Hepatocyte (in vitro differentiated cells): ENCODE measurements around the gene ZC3H4. TPM values are rescaled to one million over a fixed set of nuclear protein-coding genes. Genes with fewer than 3 reads are reported as not detected.

Experiments
- DNase-seq: peaks from one replicate; pipeline ENCODE4 v3.0.0-alpha.2; 2016; ENCODE audit warnings: low spot score
- H2AFZ ChIP-seq: fragments of 200-600 bp; sonication (generic); 2 replicates; pipeline ENCODE4 v1.6.0; 2016; ENCODE audit warnings: antibody characterized with exemption, mild to moderate bottlenecking
- H3K27ac ChIP-seq: fragments of 200-600 bp; sonication (generic); 2 replicates; pipeline ENCODE4 v1.5.1; 2016; ENCODE audit warnings: mild to moderate bottlenecking
- H3K27me3 ChIP-seq: fragments of 200-600 bp; sonication (generic); 2 replicates; pipeline ENCODE4 v1.6.1; 2016
- H3K36me3 ChIP-seq: fragments of 200-600 bp; sonication (generic); replicated peaks from 2 replicates; pipeline ENCODE4 v1.5.1; 2016; ENCODE audit warnings: low read depth; ENCODE audit not compliant: insufficient read depth
- H3K4me1 ChIP-seq: fragments of 200-600 bp; sonication (generic); 2 replicates; pipeline ENCODE4 v1.5.1; 2016; ENCODE audit warnings: mild to moderate bottlenecking, moderate library complexity; ENCODE audit not compliant: insufficient read depth
- H3K4me2 ChIP-seq: fragments of 200-600 bp; sonication (generic); 2 replicates; pipeline ENCODE4 v1.6.0; 2016
- H3K4me3 ChIP-seq: fragments of 200-600 bp; sonication (generic); 2 replicates; pipeline ENCODE4 v1.5.1; 2016; ENCODE audit warnings: mild to moderate bottlenecking
- H3K79me2 ChIP-seq: fragments of 200-600 bp; sonication (generic); 2 replicates; pipeline ENCODE4 v1.6.0; 2017; ENCODE audit warnings: mild to moderate bottlenecking
- H3K9me2 ChIP-seq: fragments of 200-600 bp; sonication (generic); replicated peaks from 2 replicates; pipeline ENCODE4 v1.6.0; 2017; ENCODE audit warnings: mild to moderate bottlenecking; ENCODE audit not compliant: insufficient read depth
- H3K9me3 ChIP-seq: fragments of 200-600 bp; sonication (generic); 2 replicates; pipeline ENCODE4 v1.5.1; 2016; ENCODE audit warnings: low read depth, mild to moderate bottlenecking
- H4K20me1 ChIP-seq: fragments of 200-600 bp; sonication (generic); 2 replicates; pipeline ENCODE4 v1.6.0; 2016; ENCODE audit warnings: mild to moderate bottlenecking; ENCODE audit not compliant: insufficient read depth, poor library complexity, severe bottlenecking
- CTCF ChIP-seq: fragments of 200-600 bp; sonication (generic); IDR thresholded peaks from 2 replicates; pipeline ENCODE4 v1.5.1; 2016; ENCODE audit warnings: antibody characterized with exemption, mild to moderate bottlenecking; ENCODE audit not compliant: poor library complexity
- EZH2 ChIP-seq: fragments of 200-600 bp; sonication (generic); IDR thresholded peaks from 2 replicates; pipeline ENCODE4 v1.6.1; 2016; ENCODE audit warnings: antibody characterized with exemption, mild to moderate bottlenecking, borderline replicate concordance
- EZH2phosphoT487 ChIP-seq: fragments of 200-600 bp; sonication (generic); IDR thresholded peaks from one replicate; pipeline ENCODE4 v1.6.1; 2018; ENCODE audit warnings: antibody characterized with exemption, mild to moderate bottlenecking, low read depth, moderate library complexity; ENCODE audit not compliant: unreplicated experiment, severe bottlenecking
- WGBS: methylation state at CpG from one replicate; pipeline ENCODE4 v1.1.6; 2016; ENCODE audit warnings: low lambda C conversion rate; ENCODE audit errors: missing lambda C conversion rate; 5-methylcytosine and 5-hydroxymethylcytosine counted together
- polyA plus RNA-seq: library from polyadenylated mRNA; unstranded; fragments of >200 nt; fragmentation: Nextera tagmentation; extraction: Ambion mirVana; gene quantifications from 2 replicates; pipeline ENCODE4 v1.2.1, GENCODE V29; 2016
- total RNA-seq: library from RNA; depleted of rRNA; stranded (reverse); fragments of >200 nt; gene quantifications from 2 replicates; pipeline ENCODE4 v1.2.3, GENCODE V29; 2014

ZC3H4 gene
- total and polyA plus RNA-seq, 2 experiments from 2014 or later: 4.3 to 13.1 TPM

- no peaks in the 10 kb centered on the region for H4K20me1 ChIP-seq
- H3K79me2 ChIP-seq: peaks cover 21% of the 10 kb centered on the region
- no peaks in the 10 kb centered on the region for H3K9me3 ChIP-seq
- no peaks in the 10 kb centered on the region for H3K36me3 ChIP-seq
- H3K27ac ChIP-seq: no peak overlapping the region
- no peaks in the 10 kb centered on the region for H3K27me3 ChIP-seq
- no peak for TF ChIP-seq CTCF
- no peak for TF ChIP-seq EZH2
- TF ChIP-seq EZH2phosphoT487: no peak
- no peak for DNase-seq
- H3K4me3 ChIP-seq: no peak overlapping the region
- 95% methylated on average over 10 of the region's 10 CpGs for WGBS
- no peaks in the 10 kb centered on the region for H3K9me2 ChIP-seq
- H2AFZ ChIP-seq: no peak overlapping the region
- H3K4me2 ChIP-seq: no peak overlapping the region
- H3K4me1 ChIP-seq: no peaks in the 10 kb centered on the region
Observed at GRCh38 chr19:47073574-47073973, 40.0 kb downstream of the ZC3H4 start.

- Histone ChIP-seq H3K9me3 (no peaks in the 10 kb centered on the region), H3K4me3 (no peak overlapping the region), H3K27ac (no peak overlapping the region), H3K79me2 (peaks cover 21% of the 10 kb centered on the region), H3K4me2 (no peak overlapping the region), H3K9me2 (no peaks in the 10 kb centered on the region), H3K4me1 (no peaks in the 10 kb centered on the region), H4K20me1 (no peaks in the 10 kb centered on the region), H3K36me3 (no peaks in the 10 kb centered on the region), H3K27me3 (no peaks in the 10 kb centered on the region), H2AFZ (no peak overlapping the region)
- 98% methylated on average over 13 of the region's 17 CpGs for WGBS
- no peak for DNase-seq
- TF ChIP-seq EZH2 (no peak), CTCF (no peak), EZH2phosphoT487 (no peak)
Observed at GRCh38 chr19:47072323-47072722, 41.3 kb downstream of the ZC3H4 start.

GRCh38 chr19:47071731-47072130 is 41.8 kb downstream of the ZC3H4 start:
- no peak overlapping the region for H3K4me2 ChIP-seq
- DNase-seq: no peak
- no peaks in the 10 kb centered on the region for H4K20me1 ChIP-seq
- H3K27me3 ChIP-seq: no peaks in the 10 kb centered on the region
- H3K9me3 ChIP-seq: no peaks in the 10 kb centered on the region
- TF ChIP-seq EZH2phosphoT487 (no peak), EZH2 (no peak), CTCF (no peak)
- peaks cover 18% of the 10 kb centered on the region for H3K79me2 ChIP-seq
- no peaks in the 10 kb centered on the region for H3K36me3 ChIP-seq
- no peak overlapping the region for H3K4me3 ChIP-seq
- H3K4me1 ChIP-seq: no peaks in the 10 kb centered on the region
- no peak overlapping the region for H3K27ac ChIP-seq
- no peaks in the 10 kb centered on the region for H3K9me2 ChIP-seq
- WGBS: 97% methylated on average over 12 of the region's 12 CpGs
- no peak overlapping the region for H2AFZ ChIP-seq

- TF ChIP-seq EZH2phosphoT487: no peak
- TF ChIP-seq CTCF: no peak
- TF ChIP-seq EZH2: no peak
- no peaks in the 10 kb centered on the region for H3K4me1 ChIP-seq
- H3K4me3 ChIP-seq: no peak overlapping the region
- no peak for DNase-seq
- no peak overlapping the region for H3K27ac ChIP-seq
- no peaks in the 10 kb centered on the region for H3K36me3 ChIP-seq
- H2AFZ ChIP-seq: no peak overlapping the region
- no peak overlapping the region for H3K4me2 ChIP-seq
- peaks cover 8% of the 10 kb centered on the region for H3K79me2 ChIP-seq
- H3K9me3 ChIP-seq: no peaks in the 10 kb centered on the region
- H3K9me2 ChIP-seq: no peaks in the 10 kb centered on the region
- WGBS: 97% methylated on average over 15 of the region's 18 CpGs
- no peaks in the 10 kb centered on the region for H3K27me3 ChIP-seq
- H4K20me1 ChIP-seq: no peaks in the 10 kb centered on the region
Observed at GRCh38 chr19:47070756-47071155, 42.8 kb downstream of the ZC3H4 start.
